GM12891 (cell line): ENCODE data around the gene ZNF682.
"Not testable (repeated sequence)": the region's sequence is repeated elsewhere in the genome, so short reads cannot be mapped to it uniquely, and the experiment has no call there.

ENCODE experiments used
- DNase-seq: peaks from one replicate; pipeline ENCODE4 v3.0.0; 2011; ENCODE audit warnings: low spot score; ENCODE audit not compliant: insufficient read length
- FAIRE-seq: peaks from 2 replicates; lab custom pipeline; 2011; peaks lifted over from hg19 to GRCh38; lab: Jason Lieb, UNC
- PAX5 ChIP-seq: IDR thresholded peaks from 2 replicates; pipeline ENCODE4 v1.6.1; 2011; ENCODE audit warnings: low read length, moderate library complexity, mild to moderate bottlenecking; ENCODE audit not compliant: insufficient read depth, severe bottlenecking
- POLR2A ChIP-seq: IDR thresholded peaks from 2 replicates; pipeline ENCODE4 v1.6.1; 2011; ENCODE audit warnings: low read depth, low read length, control low read depth
- POLR2AphosphoS5 ChIP-seq: IDR thresholded peaks from 2 replicates; pipeline ENCODE4 v1.6.1; 2011; ENCODE audit warnings: low read depth, low read length, control low read depth
- POU2F2 ChIP-seq: IDR thresholded peaks from 2 replicates; pipeline ENCODE4 v1.6.1; 2011; ENCODE audit warnings: low read depth, mild to moderate bottlenecking, control low read depth, low read length, moderate library complexity
- SPI1 ChIP-seq: IDR thresholded peaks from 2 replicates; pipeline ENCODE4 v1.6.1; 2011; ENCODE audit warnings: low read depth, low read length, control low read depth
- TAF1 ChIP-seq: IDR thresholded peaks from 2 replicates; pipeline ENCODE4 v1.6.1; 2011; ENCODE audit warnings: low read depth, low read length, control low read depth

The ZNF682 gene

GRCh38 chr19:19997656-19998268, 41.5 kb downstream of the ZNF682 start:
- DNase-seq (no peak), FAIRE-seq (no peak)
- no peak for TF ChIP-seq PAX5
- TF ChIP-seq POLR2AphosphoS5 = no peak
- no peak for TF ChIP-seq POLR2A
- no peak for TF ChIP-seq POU2F2
- TF ChIP-seq TAF1 = no peak
- no peak for TF ChIP-seq SPI1

GRCh38 chr19:19966862-19967261, 72.4 kb downstream of the ZNF682 start:
- TF ChIP-seq SPI1 (no peak), PAX5 (no peak), POU2F2 (no peak), TAF1 (no peak), POLR2A (no peak), POLR2AphosphoS5 (no peak)
- DNase-seq (no peak), FAIRE-seq (no peak)

GRCh38 chr19:19966126-19966525, 73.2 kb downstream of the ZNF682 start:
- DNase-seq, FAIRE-seq: not testable (repeated sequence)

- DNase-seq = no peak
- no peak for FAIRE-seq
- TF ChIP-seq TAF1 (no peak), PAX5 (no peak), POLR2A (no peak), POLR2AphosphoS5 (no peak)
Observed at GRCh38 chr19:19964416-19964815, 74.9 kb downstream of the ZNF682 start.

GRCh38 chr19:19959151-19959799, 80.0 kb downstream of the ZNF682 start:
- peak; percentile 60 for FAIRE-seq

GRCh38 chr19:19957766-19958165, 81.5 kb downstream of the ZNF682 start:
- FAIRE-seq, DNase-seq: not testable (repeated sequence)

More at GRCh38 chr19:19959151-19959799, 80.0 kb downstream of the ZNF682 start:
- DNase-seq = not testable (repeated sequence)

- no peak for TF ChIP-seq SPI1
- TF ChIP-seq POLR2A = no peak
- TF ChIP-seq PAX5 = no peak
- no peak for TF ChIP-seq POU2F2
- no peak for TF ChIP-seq POLR2AphosphoS5
- no peak for TF ChIP-seq TAF1
- DNase-seq (no peak), FAIRE-seq (no peak)
Observed at GRCh38 chr19:19956434-19957075, 82.8 kb downstream of the ZNF682 start.

- TF ChIP-seq PAX5 (no peak), POU2F2 (no peak), POLR2AphosphoS5 (no peak), SPI1 (no peak), POLR2A (no peak)
- DNase-seq = no peak
- no peak for FAIRE-seq
Observed at GRCh38 chr19:19955208-19955607, 84.1 kb downstream of the ZNF682 start.
